K562 (cell line): ENCODE measurements around the gene TRIAP1.

Experiments
- CTCF ChIP-seq, 3 experiments: IDR thresholded peaks in 2 of 3; conservative IDR thresholded peaks in 1 of 3; 2 replicates each; pipeline ENCODE4 v1.5.1; 2011 to 2012; ENCODE audit warnings: low read length in 3 of 3, mild to moderate bottlenecking in 3 of 3, control low read depth in 2 of 3, improper control_type of control experiment in 1 of 3, inconsistent platforms in 1 of 3, low read depth in 1 of 3, mixed read lengths in 1 of 3, moderate library complexity in 1 of 3; ENCODE audit not compliant: insufficient read depth in 2 of 3
- E2F1 ChIP-seq: sonication (generic); formaldehyde crosslinking; IDR thresholded peaks from 2 replicates; pipeline ENCODE4 v1.8.1; 2023; ENCODE audit warnings: mild to moderate bottlenecking, missing genetic modification reagents, moderate library complexity
- FOXA1 ChIP-seq: fragments of 450-650 bp; IDR thresholded peaks from 2 replicates; pipeline ENCODE4 v1.6.1; 2016; ENCODE audit warnings: mild to moderate bottlenecking, borderline replicate concordance
- FOXP1 ChIP-seq: sonication (generic); formaldehyde crosslinking; IDR thresholded peaks from 2 replicates; pipeline ENCODE4 v1.8.0; 2022; ENCODE audit warnings: mild to moderate bottlenecking, missing genetic modification reagents
- HDAC6 ChIP-seq: IDR thresholded peaks from 2 replicates; pipeline ENCODE4 v1.6.1; 2012; ENCODE audit warnings: low read depth, mild to moderate bottlenecking, control low read depth, inconsistent platforms, low read length, moderate library complexity
- PHF8 ChIP-seq: fragments of 200-600 bp; sonication (generic); IDR thresholded peaks from 2 replicates; pipeline ENCODE4 v1.6.1; 2012; ENCODE audit warnings: mixed run types, mild to moderate bottlenecking, inconsistent platforms, low read length, moderate library complexity, borderline replicate concordance
- ZBTB33 ChIP-seq: sonication (generic); formaldehyde crosslinking; IDR thresholded peaks from 2 replicates; pipeline ENCODE4 v1.8.1; 2023; ENCODE audit warnings: mild to moderate bottlenecking, missing genetic modification reagents
- ZNF512 ChIP-seq: IDR thresholded peaks from 2 replicates; pipeline ENCODE4 v1.6.1; 2016; ENCODE audit warnings: missing genetic modification characterization, missing compliant biosample characterization
- ZNF589 ChIP-seq: fragments of 200-800 bp; sonication (Bioruptor generic); IDR thresholded peaks from 2 replicates; pipeline ENCODE4 v1.6.1; 2016; ENCODE audit warnings: low read depth, missing genetic modification characterization, missing compliant biosample characterization

- TF ChIP-seq FOXA1: no peak
- no peak for TF ChIP-seq ZBTB33 (CRISPR knock-in tag)
- TF ChIP-seq ZNF512: no peak
- no peak for TF ChIP-seq PHF8
- no peak for TF ChIP-seq HDAC6
- TF ChIP-seq CTCF (IDR thresholded peaks at IDR 0.05 in 2 of 3, conservative IDR thresholded peaks at IDR 0.05 in 1 of 3; ENCODE audit: insufficient read depth in 2 of 3, low read depth in 1 of 3, low read length in 3 of 3): no peak
- TF ChIP-seq FOXP1: no peak
- TF ChIP-seq E2F1 (CRISPR knock-in tag): no peak
- no peak for TF ChIP-seq ZNF589 (CRISPR knock-in tag)
Observed at GRCh38 chr12:120425797-120426196, 20.4 kb downstream of the TRIAP1 start.
